DMS53 (cell line): ENCODE data around the gene KRT17.

ENCODE experiments used
- DNase-seq: peaks from one replicate; lab custom pipeline; 2025; lab: John Stamatoyannopoulos, UW

KRT17 gene

GRCh38 chr17:41571561-41572434, 52.6 kb downstream of the KRT17 start, which contains the start of gene KRT9:
Gene KRT9, minus strand, starts transcription at chr17:41572059. Its CDS starts 67 bp downstream, at chr17:41571992.
- no peak for DNase-seq
